K562 treated with DMSO at 1 percent for 48 hours (cell line): Measurements from ENCODE around the gene TRIM29. TPM values are rescaled to one million over a fixed set of nuclear protein-coding genes. Genes with fewer than 3 reads are reported as not detected.

ENCODE experiments used
- total RNA-seq: library from RNA; unstranded; fragments of 300-600 nt; gene quantifications from 2 replicates; pipeline ENCODE4 v1.2.3, GENCODE V29; 2022; ENCODE audit warnings: low replicate concordance; ENCODE audit errors: extremely low read depth

Gene TRIM29, protein sequence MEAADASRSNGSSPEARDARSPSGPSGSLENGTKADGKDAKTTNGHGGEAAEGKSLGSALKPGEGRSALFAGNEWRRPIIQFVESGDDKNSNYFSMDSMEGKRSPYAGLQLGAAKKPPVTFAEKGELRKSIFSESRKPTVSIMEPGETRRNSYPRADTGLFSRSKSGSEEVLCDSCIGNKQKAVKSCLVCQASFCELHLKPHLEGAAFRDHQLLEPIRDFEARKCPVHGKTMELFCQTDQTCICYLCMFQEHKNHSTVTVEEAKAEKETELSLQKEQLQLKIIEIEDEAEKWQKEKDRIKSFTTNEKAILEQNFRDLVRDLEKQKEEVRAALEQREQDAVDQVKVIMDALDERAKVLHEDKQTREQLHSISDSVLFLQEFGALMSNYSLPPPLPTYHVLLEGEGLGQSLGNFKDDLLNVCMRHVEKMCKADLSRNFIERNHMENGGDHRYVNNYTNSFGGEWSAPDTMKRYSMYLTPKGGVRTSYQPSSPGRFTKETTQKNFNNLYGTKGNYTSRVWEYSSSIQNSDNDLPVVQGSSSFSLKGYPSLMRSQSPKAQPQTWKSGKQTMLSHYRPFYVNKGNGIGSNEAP
- total RNA-seq, result not detected in 2 replicates

GRCh38 chr11:120137611-120138521 is at the start of gene TRIM29:
Gene TRIM29 (minus strand): TSS chr11:120138113. CDS start chr11:120138031, 82 bp downstream.

Other genes starting within 250 kb of the TRIM29 start
- not detected in 2 replicates for gene OAF, start 72.9 kb upstream of the TRIM29 start, total RNA-seq
- not detected in 2 replicates for gene POU2F3, start 102.0 kb upstream of the TRIM29 start, total RNA-seq
- gene TLCD5, start 187.2 kb upstream of the TRIM29 start, total RNA-seq, result not detected in 2 replicates
- gene ARHGEF12, start 198.3 kb upstream of the TRIM29 start, total RNA-seq, result 143 TPM in 1 of 2 replicates, not detected in the other